AG04450 (cell line): ENCODE measurements around the gene HMG20B. TPM values are rescaled to one million over a fixed set of nuclear protein-coding genes. Genes with fewer than 3 reads are reported as not detected.
"Not testable (repeated sequence)": the region's sequence is repeated elsewhere in the genome, so short reads cannot be mapped to it uniquely, and the experiment has no call there.

Source experiments
- CTCF ChIA-PET: fragments of 300-600, 350-600 bp; formaldehyde crosslinking; extraction: SDS; loops from one replicate; lab custom pipeline; 2022; ENCODE audit warnings: antibody characterized with exemption, inconsistent platforms; lab: Charles Lee
- POLR2A ChIA-PET: fragments of 350-600 bp; formaldehyde crosslinking; extraction: SDS; loops from one replicate; lab custom pipeline; 2021; ENCODE audit warnings: antibody characterized with exemption, inconsistent platforms; lab: Yijun Ruan, JAX
- DNase-seq: peaks from one replicate; pipeline ENCODE4 v3.0.0-alpha.2; 2011; ENCODE audit warnings: low read depth, low spot score
- H3K27ac ChIP-seq: one replicate; pipeline ENCODE4 v1.5.1; 2012; ENCODE audit warnings: low read depth, low read length, control low read depth
- H3K27me3 ChIP-seq: one replicate; pipeline ENCODE4 v1.6.0; 2012; ENCODE audit warnings: low read length; ENCODE audit not compliant: control insufficient read depth, insufficient read depth
- H3K4me3 ChIP-seq: 2 replicates; pipeline ENCODE4 v1.5.1; 2011; ENCODE audit warnings: mild to moderate bottlenecking, low read depth, low read length, control low read depth
- H3K9me3 ChIP-seq: 2 replicates; pipeline ENCODE4 v1.5.1; 2012; ENCODE audit warnings: low read length; ENCODE audit not compliant: control insufficient read depth, insufficient read depth
- polyA plus RNA-seq: library from polyadenylated mRNA; depleted of rRNA; stranded (reverse); fragments of >200 nt; gene quantifications from 2 replicates; pipeline ENCODE4 v1.2.3, GENCODE V29; 2011
- TF ChIP-seq, protein P1 (sequence below): IDR thresholded peaks from 2 replicates; pipeline ENCODE4 v1.5.1; 2011; ENCODE audit warnings: low read depth, low read length, control low read depth, inconsistent platforms

Gene HMG20B
- polyA plus RNA-seq, 1 experiment = 30.5 TPM

DNA sequence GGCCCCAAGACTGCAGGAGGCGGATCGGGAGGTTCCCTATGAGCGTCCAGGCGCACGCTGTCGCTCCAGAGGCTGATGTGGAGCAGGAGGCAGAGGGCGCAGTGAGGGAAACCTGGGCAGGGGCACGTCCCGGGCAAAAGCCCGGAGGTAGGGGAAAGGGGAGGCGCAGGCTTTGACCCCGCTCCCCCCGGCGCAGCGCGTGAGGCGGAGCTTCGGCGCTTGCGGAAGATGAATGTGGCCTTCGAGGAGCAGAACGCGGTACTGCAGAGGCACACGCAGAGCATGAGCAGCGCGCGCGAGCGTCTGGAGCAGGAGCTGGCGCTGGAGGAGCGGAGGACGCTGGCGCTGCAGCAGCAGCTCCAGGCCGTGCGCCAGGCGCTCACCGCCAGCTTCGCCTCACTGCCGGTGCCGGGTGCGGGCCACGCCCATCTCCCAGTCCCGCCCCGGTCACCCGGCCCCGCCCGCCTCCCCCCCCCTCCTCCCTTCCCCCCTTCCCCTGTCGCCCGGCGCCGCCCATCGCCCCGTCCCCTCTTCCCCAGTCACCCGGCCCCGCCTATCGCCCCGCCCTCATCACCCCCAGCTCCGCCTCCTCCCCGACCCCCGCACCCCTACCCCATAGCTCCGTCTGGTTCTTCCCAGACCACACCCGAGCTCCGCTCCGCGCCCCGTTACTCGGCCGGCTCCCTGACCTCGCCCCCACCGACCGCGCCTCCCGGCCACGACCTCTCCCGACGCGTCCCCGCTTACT is 4.1 kb downstream of the HMG20B start:
- H3K27ac ChIP-seq = no peak overlapping the region
- H3K9me3 ChIP-seq = no peaks in the 10 kb centered on the region; the same call in 1 of the 2 replicates
- ChIA-PET CTCF (interaction anchor here (0.6 kb wide), 1 partner anchor 691 kb away, joined by 3 read pairs; no protein-coding TSS in a partner anchor), POLR2A (no interaction called here)
- DNase-seq = no peak
- TF ChIP-seq, protein P1, sequence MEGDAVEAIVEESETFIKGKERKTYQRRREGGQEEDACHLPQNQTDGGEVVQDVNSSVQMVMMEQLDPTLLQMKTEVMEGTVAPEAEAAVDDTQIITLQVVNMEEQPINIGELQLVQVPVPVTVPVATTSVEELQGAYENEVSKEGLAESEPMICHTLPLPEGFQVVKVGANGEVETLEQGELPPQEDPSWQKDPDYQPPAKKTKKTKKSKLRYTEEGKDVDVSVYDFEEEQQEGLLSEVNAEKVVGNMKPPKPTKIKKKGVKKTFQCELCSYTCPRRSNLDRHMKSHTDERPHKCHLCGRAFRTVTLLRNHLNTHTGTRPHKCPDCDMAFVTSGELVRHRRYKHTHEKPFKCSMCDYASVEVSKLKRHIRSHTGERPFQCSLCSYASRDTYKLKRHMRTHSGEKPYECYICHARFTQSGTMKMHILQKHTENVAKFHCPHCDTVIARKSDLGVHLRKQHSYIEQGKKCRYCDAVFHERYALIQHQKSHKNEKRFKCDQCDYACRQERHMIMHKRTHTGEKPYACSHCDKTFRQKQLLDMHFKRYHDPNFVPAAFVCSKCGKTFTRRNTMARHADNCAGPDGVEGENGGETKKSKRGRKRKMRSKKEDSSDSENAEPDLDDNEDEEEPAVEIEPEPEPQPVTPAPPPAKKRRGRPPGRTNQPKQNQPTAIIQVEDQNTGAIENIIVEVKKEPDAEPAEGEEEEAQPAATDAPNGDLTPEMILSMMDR = no peak
- H3K4me3 ChIP-seq = peak overlapping the region; percentile 17; the same call in 1 of the 2 replicates
- no peaks in the 10 kb centered on the region for H3K27me3 ChIP-seq

DNA sequence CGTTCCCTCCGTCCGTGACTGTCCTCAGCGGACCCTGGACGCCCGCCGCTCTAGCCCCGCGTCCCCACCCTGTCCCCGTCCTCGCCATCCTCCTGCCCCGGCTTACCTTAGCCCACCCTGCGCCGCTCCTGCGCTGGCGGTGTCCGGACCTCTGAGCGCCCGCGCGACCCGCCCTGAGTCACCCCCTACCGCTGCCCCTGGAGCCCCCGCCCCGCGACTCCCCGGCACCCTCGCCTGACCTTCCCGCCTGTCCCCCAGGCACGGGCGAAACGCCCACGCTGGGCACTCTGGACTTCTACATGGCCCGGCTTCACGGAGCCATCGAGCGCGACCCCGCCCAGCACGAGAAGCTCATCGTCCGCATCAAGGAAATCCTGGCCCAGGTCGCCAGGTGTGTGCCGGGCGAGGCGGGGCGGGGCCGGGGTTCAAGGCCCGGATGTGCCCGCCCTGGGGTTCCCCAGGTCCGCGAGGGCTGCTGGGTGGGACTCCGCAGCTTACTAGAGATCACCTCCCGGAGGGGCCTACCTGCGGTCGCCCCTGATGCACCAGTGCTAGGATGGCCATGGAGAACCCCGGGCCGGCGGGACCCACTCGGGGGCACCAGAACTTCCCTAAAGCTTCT is 5.1 kb downstream of the HMG20B start:
- no peak for DNase-seq
- TF ChIP-seq, protein P1 = no peak
- H3K4me3 ChIP-seq = no peak overlapping the region
- H3K9me3 ChIP-seq = no peaks in the 10 kb centered on the region; the same call in 1 of the 2 replicates
- no peaks in the 10 kb centered on the region for H3K27me3 ChIP-seq
- H3K27ac ChIP-seq = no peak overlapping the region
- ChIA-PET POLR2A (no interaction called here), CTCF (no interaction called here)

DNA sequence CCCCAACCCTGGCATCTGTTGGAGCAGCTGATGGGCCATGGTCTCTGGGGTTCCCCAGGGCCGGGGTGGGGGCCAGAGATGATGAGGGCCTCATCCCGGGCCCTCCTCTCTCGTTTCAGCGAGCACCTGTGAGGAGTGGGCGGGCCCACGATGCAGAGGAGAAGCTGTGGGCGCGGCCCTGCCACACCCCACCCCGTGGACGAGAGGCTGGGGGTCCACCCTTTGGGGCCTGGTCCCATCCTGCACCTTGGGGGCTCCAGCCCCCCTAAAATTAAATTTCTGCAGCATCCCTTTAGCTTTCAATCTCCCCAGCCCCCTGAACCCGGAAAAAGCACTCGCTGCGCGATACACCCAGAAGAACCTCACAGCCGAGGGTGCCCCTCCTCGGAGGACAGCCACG is 5.6 kb downstream of the HMG20B start:
- Histone ChIP-seq H3K4me3 (no peak overlapping the region), H3K27me3 (no peaks in the 10 kb centered on the region), H3K27ac (no peak overlapping the region), H3K9me3 (no peaks in the 10 kb centered on the region; the same call in 1 of the 2 replicates)
- DNase-seq = no peak
- POLR2A ChIA-PET = no interaction called here
- TF ChIP-seq, protein P1 = no peak
- CTCF ChIA-PET = no interaction called here

DNA sequence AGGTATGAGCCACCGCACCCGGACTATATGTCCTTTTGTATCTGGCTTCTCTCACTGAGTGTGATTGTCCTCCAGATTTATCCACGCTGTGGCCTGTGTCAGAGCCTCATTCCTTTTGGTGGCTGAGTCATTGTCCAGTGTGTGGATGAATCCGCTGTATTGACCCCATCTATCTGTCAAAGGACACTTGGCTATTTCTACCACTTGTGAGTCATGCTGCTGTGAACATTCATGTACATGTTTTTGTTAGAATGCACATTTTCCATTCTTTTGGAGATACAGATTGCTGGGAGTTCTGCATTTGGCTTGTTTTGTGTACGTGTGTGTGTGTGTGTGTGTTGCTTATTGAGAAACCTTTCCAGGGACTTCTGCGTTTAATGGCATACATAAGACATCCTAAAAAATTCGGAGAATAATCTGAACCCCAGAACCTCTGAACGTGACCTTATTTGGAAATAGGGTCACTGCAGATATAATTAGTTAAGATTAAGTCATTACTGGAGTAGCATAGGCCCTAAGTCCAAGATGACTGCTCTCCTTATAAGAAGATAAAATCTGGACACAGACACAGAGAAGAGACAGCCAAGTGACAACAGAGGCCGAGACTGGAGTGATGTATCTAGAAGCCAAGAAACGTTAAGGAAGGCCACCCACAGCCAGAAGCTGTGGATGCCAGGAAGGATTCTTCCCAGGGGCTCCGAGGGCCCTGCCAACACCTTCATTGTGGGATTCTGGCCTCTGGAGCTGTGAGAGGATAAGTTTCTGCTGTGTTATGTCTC is 7.6 kb downstream of the HMG20B start:
- ChIA-PET POLR2A (interaction anchor here (1.0 kb wide), 1 partner anchor 27 kb away, joined by 3 read pairs; no protein-coding TSS in a partner anchor), CTCF (interaction anchor here (0.7 kb wide), 1 partner anchor 360 kb away, joined by 3 read pairs; no protein-coding TSS in a partner anchor)

DNA sequence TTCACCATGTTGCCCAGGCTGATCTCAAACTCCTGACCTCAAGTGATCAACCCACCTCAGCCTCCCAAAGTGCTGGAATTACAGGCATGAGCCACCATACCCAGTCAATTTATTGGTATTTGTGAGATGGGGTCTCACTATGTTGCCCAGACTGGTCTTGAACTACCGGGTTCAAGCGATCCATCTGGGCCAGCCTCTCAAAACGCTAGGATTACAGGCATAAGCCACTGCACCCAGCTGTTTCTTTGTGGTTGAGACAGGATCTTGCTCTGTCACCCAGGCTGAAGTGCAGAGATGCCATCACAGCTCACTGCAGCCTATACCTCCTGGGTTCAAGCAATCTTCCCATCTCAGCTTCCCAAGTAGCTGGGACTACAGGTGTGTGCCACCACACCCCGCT is 9.0 kb downstream of the HMG20B start:
- H3K27ac ChIP-seq, H3K4me3 ChIP-seq, CTCF ChIA-PET, H3K9me3 ChIP-seq, POLR2A ChIA-PET, DNase-seq, H3K27me3 ChIP-seq: not testable (repeated sequence)

More for the DNA sequence above, 7.6 kb downstream of the HMG20B start:
- Histone ChIP-seq H3K4me3 (no peak overlapping the region), H3K27ac (peak overlapping the region; percentile 58), H3K9me3 (no peaks in the 10 kb centered on the region), H3K27me3 (peaks cover 3% of the 10 kb centered on the region)
- DNase-seq = peak; percentile 81
- TF ChIP-seq, protein P1 = no peak

DNA sequence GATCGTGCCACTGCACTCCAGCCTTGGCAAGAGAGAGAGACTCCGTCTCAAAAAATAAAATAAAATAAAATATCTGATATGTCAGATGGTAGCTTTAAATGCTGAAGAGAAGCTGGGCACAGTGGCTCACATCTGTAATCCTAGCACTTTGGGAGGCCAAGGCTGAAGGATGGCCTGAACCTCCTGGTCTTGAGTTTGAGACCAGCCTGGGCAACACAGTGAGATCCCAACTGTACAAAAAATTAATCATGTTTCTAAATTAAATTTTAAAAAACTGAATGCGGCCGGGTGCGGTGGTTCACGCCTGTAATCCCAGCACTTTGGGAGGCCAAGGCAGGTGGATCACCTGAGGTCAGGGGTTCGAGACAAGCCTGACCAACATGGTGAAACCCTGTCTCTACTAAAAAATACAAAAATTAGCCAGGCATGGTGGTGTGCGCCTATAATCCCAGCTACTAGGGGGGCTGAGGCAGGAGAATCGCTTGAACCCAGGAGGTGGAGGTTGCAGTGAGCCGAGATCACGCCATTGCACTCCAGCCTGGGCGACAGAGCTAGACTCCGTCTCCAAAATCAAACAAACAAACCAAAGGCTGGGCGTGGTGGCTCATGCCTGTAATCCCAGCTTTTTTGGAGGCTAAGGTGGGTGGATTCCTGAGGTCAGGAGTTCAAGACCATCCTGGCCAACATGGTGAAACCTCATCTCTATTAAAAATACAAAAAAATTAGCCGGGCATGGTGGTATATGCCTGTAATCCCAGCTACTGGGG is 11.5 kb downstream of the HMG20B start:
- H3K4me3 ChIP-seq, DNase-seq, H3K27ac ChIP-seq, H3K27me3 ChIP-seq, POLR2A ChIA-PET, H3K9me3 ChIP-seq: not testable (repeated sequence)
- CTCF ChIA-PET = interaction anchor here (0.7 kb wide), 1 partner anchor 34 kb away, joined by 3 read pairs; no protein-coding TSS in a partner anchor
